ENCODE results near the gene MRPL41.
"Not testable (repeated sequence)": the region's sequence is repeated elsewhere in the genome, so short reads cannot be mapped to it uniquely, and the experiment has no call there.

MRPL41 gene

DNA sequence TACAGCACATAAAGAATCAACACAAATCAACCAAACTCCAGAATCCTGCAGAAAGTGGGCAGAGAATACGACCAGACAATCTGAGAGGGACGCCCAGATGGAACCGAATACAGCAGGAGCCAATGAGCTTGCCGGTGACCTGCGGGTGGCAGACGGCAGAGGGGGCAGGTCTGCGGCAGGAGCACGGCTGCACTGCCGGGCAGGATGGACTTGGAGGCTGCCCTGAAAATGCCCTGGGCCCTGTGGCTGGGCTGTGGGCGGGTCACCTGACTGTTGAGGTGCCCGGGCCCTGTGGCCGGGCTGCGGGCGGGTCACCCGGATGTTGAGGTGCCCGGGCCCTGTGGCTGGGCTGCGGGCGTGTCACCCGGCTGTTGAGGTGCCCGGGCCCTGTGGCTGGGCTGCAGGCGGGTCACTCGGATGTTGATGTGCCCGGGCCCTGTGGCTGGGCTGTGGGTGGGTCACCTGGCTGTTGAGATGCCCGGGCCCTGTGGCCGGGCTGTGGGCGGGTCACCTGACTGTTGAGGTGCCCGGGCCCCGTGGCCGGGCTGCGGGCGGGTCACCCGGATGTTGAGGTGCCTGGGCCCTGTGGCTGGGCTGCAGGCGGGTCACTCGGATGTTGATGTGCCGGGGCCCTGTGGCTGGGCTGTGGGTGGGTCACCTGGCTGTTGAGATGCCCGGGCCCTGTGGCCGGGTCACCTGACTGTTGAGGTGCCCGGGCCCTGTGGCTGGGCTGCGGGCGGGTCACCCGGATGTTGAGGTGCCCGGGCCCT, 37.7 kb upstream of the MRPL41 start:
- H3K9ac ChIP-seq (ENCODE audit: low read depth, low read length); H3K27me3 ChIP-seq (ENCODE audit: insufficient read depth, low read length); H3K27ac ChIP-seq (ENCODE audit: low read length); H3K4me1 ChIP-seq (ENCODE audit: insufficient read depth, low read length); H3K36me3 ChIP-seq (ENCODE audit: insufficient read depth, low read depth, low read length); H3K9me3 ChIP-seq (ENCODE audit: insufficient read depth, low read depth, low read length); H3K4me3 ChIP-seq (ENCODE audit: low read length): not testable (repeated sequence)

DNA sequence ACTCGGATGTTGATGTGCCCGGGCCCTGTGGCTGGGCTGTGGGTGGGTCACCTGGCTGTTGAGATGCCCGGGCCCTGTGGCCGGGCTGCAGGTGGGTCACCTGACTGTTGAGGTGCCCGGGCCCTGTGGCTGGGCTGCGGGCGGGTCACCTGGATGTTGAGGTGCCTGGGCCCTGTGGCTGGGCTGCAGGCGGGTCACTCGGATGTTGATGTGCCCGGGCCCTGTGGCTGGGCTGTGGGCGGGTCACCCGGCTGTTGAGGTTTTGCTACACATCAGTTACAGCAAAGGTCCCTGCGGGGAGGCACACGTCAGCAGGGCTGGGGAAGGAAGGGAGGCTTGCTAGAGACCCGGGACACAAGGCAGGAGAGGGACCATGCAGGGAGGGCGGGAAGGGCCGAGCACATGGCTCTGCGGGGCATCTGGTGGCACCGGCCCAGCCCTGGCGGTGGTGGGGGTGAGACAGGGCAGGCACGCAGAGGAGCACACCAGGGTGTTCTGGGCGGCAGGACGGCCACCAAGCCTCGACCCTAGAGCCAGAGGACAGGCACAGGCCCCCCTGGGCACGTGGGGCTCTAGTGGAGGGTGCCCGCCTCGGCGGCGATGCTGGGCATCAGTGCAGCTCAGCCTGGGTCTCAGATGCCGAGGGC, 36.9 kb upstream of the MRPL41 start:
- Histone ChIP-seq H3K9me3 (ENCODE audit: insufficient read depth, low read depth, low read length) (no peaks in the 10 kb centered on the region; the same call in 1 of the 2 replicates), H3K36me3 (ENCODE audit: insufficient read depth, low read depth, low read length) (no peaks in the 10 kb centered on the region), H3K4me1 (ENCODE audit: insufficient read depth, low read length) (no peaks in the 10 kb centered on the region), H3K9ac (ENCODE audit: low read depth, low read length) (no peak overlapping the region), H3K27ac (ENCODE audit: low read length) (no peak overlapping the region), H3K4me3 (ENCODE audit: low read length) (no peak overlapping the region), H3K27me3 (ENCODE audit: insufficient read depth, low read length) (no peaks in the 10 kb centered on the region)

DNA sequence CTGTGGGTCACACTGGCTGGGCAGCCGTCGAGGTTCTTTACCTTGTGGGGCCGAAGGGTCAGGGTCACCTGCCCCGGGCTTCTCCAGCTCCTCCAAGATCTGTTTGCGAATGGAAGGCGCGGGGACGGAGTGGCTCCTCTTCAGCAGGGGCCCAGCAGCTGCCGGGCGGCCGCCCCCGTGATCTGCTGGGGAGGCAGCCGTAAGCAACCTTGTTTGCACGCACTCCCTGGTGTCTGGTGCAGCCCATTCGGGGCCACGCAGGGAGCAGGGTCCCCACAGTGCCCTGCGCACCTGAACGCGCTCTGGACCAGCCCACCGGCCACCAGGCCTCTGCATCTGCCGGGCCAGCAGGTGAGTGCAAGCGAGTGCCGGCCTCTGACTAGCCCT, 36.3 kb upstream of the MRPL41 start:
- Histone ChIP-seq H3K27me3 (ENCODE audit: insufficient read depth, low read length) (no peaks in the 10 kb centered on the region), H3K4me1 (ENCODE audit: insufficient read depth, low read length) (no peaks in the 10 kb centered on the region), H3K9me3 (ENCODE audit: insufficient read depth, low read depth, low read length) (no peaks in the 10 kb centered on the region; the same call in 1 of the 2 replicates), H3K36me3 (ENCODE audit: insufficient read depth, low read depth, low read length) (no peaks in the 10 kb centered on the region), H3K27ac (ENCODE audit: low read length) (no peak overlapping the region), H3K9ac (ENCODE audit: low read depth, low read length) (no peak overlapping the region), H3K4me3 (ENCODE audit: low read length) (no peak overlapping the region)

DNA sequence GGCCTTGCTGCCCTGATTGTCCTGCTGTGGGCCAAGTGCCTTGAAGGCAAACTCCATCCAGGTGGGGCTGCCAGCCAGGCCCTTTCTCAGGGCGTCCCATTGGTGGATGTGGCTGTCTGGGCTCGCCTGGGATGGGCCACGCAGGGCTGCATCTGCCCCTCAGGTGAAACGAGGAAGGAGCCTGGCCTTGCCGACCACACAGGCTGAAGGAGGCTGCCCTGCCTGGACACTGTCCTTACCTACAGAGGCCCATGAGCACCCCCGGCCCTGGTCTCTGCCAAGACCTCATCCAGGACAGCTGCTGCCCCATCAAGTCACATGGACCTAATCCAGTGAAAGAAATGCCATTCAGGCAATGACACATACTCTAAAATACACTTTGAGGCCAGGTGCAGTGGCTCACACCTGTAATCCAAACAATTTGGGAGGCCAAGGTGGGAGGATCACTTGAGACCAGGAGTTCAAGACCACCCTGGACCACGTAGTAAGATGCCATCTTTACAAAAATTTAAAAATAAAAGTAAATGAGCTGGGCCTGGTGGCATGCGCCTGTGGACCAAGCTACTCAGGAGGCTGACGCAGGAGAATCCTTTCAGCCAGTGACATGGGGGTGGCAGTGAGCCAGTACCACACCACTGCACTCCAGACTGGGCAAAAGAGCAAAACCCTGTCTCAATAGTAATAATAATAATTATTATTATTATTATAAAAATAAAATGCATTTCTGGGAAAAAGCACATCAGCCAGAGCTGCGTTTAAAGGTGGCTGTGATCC, 35.3 kb upstream of the MRPL41 start:
- Histone ChIP-seq H3K27me3 (ENCODE audit: insufficient read depth, low read length) (no peaks in the 10 kb centered on the region), H3K36me3 (ENCODE audit: insufficient read depth, low read depth, low read length) (no peaks in the 10 kb centered on the region), H3K27ac (ENCODE audit: low read length) (no peak overlapping the region), H3K4me1 (ENCODE audit: insufficient read depth, low read length) (no peaks in the 10 kb centered on the region), H3K9ac (ENCODE audit: low read depth, low read length) (no peak overlapping the region), H3K4me3 (ENCODE audit: low read length) (no peak overlapping the region), H3K9me3 (ENCODE audit: insufficient read depth, low read depth, low read length) (no peaks in the 10 kb centered on the region)

DNA sequence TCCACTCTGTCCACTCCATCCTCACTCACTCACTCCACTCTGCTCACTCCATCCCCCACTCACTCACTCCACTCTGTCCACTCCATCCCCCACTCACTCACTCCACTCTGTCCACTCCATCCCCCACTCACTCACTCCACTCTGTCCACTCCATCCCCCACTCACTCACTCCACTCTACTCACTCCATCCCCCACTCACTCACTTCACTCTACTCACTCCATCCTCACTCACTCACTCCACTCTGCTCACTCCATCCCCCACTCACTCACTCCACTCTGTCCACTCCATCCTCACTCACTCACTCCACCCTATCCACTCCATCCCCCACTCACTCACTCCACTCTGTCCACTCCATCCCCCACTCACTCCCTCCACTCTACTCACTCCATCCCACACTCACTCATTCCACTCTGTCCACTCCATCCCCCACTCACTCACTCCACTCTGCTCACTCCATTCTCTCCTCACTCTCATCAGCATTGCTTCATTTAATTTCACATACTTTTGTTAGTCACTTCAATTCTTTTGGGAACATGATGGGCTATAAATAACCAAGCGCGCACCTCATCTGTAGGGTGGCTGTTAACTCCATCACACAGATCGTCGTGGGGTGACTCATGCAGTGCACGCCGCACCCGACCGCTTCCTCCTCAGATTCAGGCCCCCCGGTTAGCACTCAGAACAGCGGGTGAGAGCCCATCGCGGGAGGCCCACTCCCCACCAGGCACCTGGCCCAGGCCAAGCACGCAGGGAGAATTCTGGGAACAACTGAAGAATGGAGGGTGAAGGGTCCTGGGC, 32.8 kb upstream of the MRPL41 start:
- not testable (repeated sequence) for H3K27ac ChIP-seq (ENCODE audit: low read length); H3K9ac ChIP-seq (ENCODE audit: low read depth, low read length); H3K9me3 ChIP-seq (ENCODE audit: insufficient read depth, low read depth, low read length); H3K36me3 ChIP-seq (ENCODE audit: insufficient read depth, low read depth, low read length); H3K4me3 ChIP-seq (ENCODE audit: low read length); H3K27me3 ChIP-seq (ENCODE audit: insufficient read depth, low read length); H3K4me1 ChIP-seq (ENCODE audit: insufficient read depth, low read length)

DNA sequence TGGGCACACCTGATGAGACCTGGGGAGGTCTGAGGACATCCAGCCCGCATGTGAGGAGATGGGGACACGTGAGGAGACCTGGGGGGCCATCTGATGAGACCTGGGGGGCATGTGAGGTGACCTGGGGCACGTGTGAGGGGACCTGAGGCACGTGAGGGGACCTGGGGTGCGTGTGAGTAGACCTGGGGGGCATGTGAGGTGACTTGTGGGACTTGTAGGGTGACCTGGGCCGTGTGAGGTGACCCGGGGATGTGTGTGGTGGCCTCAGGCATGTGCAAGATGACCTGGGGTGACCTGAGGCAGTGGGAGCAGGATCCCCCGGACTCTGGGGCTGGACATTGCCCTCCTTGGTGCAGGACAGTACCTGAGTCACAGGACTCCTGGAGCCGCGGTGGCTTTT, 32.1 kb upstream of the MRPL41 start:
- Histone ChIP-seq H3K4me1 (ENCODE audit: insufficient read depth, low read length) (no peaks in the 10 kb centered on the region), H3K27me3 (ENCODE audit: insufficient read depth, low read length) (no peaks in the 10 kb centered on the region), H3K9ac (ENCODE audit: low read depth, low read length) (no peak overlapping the region), H3K4me3 (ENCODE audit: low read length) (no peak overlapping the region), H3K36me3 (ENCODE audit: insufficient read depth, low read depth, low read length) (no peaks in the 10 kb centered on the region), H3K9me3 (ENCODE audit: insufficient read depth, low read depth, low read length) (no peaks in the 10 kb centered on the region), H3K27ac (ENCODE audit: low read length) (no peak overlapping the region)

DNA sequence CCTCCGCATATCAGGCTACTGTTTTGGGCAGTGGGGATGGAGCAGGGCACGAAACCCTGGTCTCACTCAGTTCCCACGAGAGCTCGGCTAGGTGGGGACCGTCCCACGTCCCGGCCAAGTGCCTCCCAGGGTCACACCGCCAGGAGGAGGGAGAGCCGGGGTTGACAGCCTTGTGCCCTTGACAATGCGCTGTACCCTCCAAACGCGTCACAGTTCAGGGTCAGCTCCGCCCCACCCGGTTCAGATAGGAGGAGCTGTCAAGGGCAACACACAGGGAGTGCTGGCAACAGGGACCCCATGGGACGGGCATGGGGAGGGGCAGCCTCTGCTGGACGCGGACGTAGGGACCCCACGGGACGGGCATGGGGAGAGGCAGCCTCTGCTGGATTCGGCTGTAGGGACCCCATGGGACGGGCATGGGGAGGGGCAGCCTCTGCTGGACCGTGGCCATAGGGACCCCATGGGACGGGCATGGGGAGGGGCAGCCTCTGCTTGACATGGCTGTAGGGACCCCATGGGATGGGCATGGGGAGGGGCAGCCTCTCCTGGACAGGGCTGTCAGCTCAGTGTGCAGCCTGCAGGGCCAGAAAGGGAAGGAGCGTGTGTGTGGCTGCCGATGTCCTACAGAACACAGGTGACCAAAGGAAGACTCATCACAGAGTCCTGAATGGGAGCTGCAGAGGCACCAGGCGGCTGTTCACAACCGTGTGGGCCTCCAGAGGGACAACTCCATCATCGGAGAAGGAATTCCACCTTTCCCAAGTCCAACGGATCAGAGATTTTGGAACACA, 30.9 kb upstream of the MRPL41 start:
- H3K9me3 ChIP-seq (ENCODE audit: insufficient read depth, low read depth, low read length), result no peaks in the 10 kb centered on the region
- no peaks in the 10 kb centered on the region for H3K4me1 ChIP-seq (ENCODE audit: insufficient read depth, low read length)
- no peak overlapping the region for H3K4me3 ChIP-seq (ENCODE audit: low read length)
- H3K9ac ChIP-seq (ENCODE audit: low read depth, low read length), result no peak overlapping the region
- no peak overlapping the region for H3K27ac ChIP-seq (ENCODE audit: low read length)
- H3K27me3 ChIP-seq (ENCODE audit: insufficient read depth, low read length), result no peaks in the 10 kb centered on the region
- no peaks in the 10 kb centered on the region for H3K36me3 ChIP-seq (ENCODE audit: insufficient read depth, low read depth, low read length)

DNA sequence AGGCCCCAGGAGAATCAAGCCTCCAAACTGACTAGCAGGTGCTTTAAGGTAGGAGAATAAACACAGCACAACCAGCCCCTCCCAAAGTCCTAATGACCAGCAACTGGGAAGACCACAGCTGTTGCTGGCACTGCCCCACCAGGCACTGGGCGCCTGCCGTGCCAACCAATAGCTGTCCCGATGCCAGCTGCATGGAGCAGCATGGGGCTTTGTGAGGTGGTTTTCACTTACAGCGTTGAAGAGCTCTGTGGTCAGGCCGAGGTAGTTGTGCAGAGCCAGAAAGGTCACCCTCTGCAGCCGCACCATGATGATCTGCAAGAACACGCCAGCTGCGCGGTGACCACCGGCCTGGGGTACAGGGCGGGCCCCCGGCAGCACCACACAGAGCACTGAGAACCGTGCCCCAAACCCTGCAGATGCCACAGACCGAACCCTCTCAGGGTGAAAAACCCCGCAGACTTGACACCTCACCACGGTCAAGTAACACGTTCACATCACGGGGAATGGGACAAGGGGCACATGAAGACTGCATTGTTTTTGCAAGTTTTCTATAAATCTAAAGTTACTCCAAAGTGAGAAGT, 30.2 kb upstream of the MRPL41 start:
- H3K36me3 ChIP-seq (ENCODE audit: insufficient read depth, low read depth, low read length), result no peaks in the 10 kb centered on the region
- H3K4me1 ChIP-seq (ENCODE audit: insufficient read depth, low read length), result no peaks in the 10 kb centered on the region
- no peaks in the 10 kb centered on the region for H3K9me3 ChIP-seq (ENCODE audit: insufficient read depth, low read depth, low read length)
- H3K27me3 ChIP-seq (ENCODE audit: insufficient read depth, low read length), result no peaks in the 10 kb centered on the region
- H3K4me3 ChIP-seq (ENCODE audit: low read length), result no peak overlapping the region
- no peak overlapping the region for H3K27ac ChIP-seq (ENCODE audit: low read length)
- H3K9ac ChIP-seq (ENCODE audit: low read depth, low read length), result no peak overlapping the region

DNA sequence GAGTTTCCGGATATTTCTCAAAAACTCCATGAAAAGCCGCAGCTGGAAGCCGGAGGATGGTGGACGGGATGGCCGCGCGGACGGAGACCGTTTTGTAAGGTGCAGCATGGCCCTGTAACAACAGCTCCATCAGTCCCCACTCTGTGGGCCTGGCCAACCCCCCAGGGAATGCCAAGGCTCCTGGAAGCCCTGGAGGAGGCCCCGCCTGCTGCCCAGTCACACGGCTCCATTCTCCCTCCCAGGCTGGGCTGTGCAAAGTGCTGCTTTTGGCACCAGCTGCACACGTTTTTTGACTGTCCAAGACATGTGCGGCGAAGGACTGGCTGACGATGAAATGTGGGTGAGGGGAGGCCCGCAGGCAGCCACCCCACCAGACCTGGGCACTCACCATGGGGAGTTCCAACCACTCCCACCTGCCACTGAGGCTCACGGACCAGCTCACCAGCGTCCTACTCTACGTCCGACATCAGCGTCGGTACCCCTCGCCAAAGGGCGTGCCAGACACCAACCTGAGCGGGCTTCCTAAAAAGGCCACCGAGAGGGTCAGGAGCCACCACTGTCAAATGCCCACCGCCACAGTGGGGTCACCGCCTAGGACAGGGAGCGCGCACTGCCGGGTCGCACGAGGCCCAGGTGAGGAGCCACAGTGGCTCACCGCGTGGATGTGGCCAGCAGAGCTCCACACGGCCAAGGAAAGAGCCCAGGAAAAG, 28.8 kb upstream of the MRPL41 start:
- H3K27ac ChIP-seq (ENCODE audit: low read length), result no peak overlapping the region
- H3K27me3 ChIP-seq (ENCODE audit: insufficient read depth, low read length), result no peaks in the 10 kb centered on the region
- H3K4me1 ChIP-seq (ENCODE audit: insufficient read depth, low read length), result no peaks in the 10 kb centered on the region
- H3K9me3 ChIP-seq (ENCODE audit: insufficient read depth, low read depth, low read length), result no peaks in the 10 kb centered on the region
- H3K36me3 ChIP-seq (ENCODE audit: insufficient read depth, low read depth, low read length), result no peaks in the 10 kb centered on the region
- no peak overlapping the region for H3K4me3 ChIP-seq (ENCODE audit: low read length)
- no peak overlapping the region for H3K9ac ChIP-seq (ENCODE audit: low read depth, low read length)

DNA sequence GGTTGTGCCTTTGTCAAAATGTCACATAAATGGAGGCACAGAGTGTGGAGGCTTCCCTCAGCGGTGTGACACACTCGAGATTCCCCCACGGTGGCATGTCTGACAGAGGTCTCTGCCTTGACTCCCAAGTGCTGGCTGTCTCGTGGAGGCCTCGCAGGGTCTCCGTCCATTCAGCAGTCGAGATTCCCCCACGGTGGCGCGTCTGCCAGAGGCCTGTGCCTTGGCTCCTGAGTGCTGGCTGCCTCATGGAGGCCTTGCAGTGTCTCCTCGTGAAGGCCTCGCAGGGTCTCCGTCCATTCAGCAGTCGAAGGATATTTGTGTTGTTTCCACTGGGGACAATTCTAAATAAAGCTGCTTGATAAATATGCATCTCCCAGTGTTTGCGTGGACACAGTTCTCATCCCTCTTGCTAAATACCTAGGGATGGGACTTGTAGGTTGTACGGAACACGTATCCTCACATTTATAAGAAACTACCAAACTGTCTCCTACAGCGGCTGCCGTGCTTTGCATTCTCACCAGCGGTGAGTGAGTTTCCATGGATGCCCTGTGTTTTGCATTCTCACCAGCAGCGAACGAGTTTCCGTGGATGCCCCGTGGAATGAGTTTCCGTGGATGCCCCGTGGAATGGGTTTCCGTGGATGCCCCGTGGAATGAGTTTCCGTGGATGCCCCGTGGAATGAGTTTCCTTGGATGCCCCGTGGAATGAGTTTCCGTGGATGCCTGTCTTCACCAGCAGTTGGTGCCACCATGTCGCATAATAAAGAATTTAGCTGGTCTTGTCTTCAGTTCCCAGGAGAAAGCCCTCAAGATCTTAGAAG, 27.3 kb upstream of the MRPL41 start:
- H3K27ac ChIP-seq (ENCODE audit: low read length), result no peak overlapping the region
- no peak overlapping the region for H3K4me3 ChIP-seq (ENCODE audit: low read length)
- no peaks in the 10 kb centered on the region for H3K9me3 ChIP-seq (ENCODE audit: insufficient read depth, low read depth, low read length)
- H3K27me3 ChIP-seq (ENCODE audit: insufficient read depth, low read length), result no peaks in the 10 kb centered on the region
- no peaks in the 10 kb centered on the region for H3K4me1 ChIP-seq (ENCODE audit: insufficient read depth, low read length)
- no peak overlapping the region for H3K9ac ChIP-seq (ENCODE audit: low read depth, low read length)
- no peaks in the 10 kb centered on the region for H3K36me3 ChIP-seq (ENCODE audit: insufficient read depth, low read depth, low read length)
